Kidney epithelial cell (primary cell): ENCODE results near the gene MCTP1. TPM values are rescaled to one million over a fixed set of nuclear protein-coding genes. Genes with fewer than 3 reads are reported as not detected.

Source experiments
- DNase-seq: peaks from one replicate; pipeline ENCODE4 v3.0.0-alpha.2; 2010; ENCODE audit warnings: low read depth
- H3K27me3 ChIP-seq: 2 replicates; pipeline ENCODE4 v1.6.0; 2011; ENCODE audit warnings: low read length; ENCODE audit not compliant: control insufficient read depth, insufficient read depth
- H3K36me3 ChIP-seq: 2 replicates; pipeline ENCODE4 v1.5.1; 2011; ENCODE audit warnings: low read length; ENCODE audit not compliant: control insufficient read depth, insufficient read depth
- H3K4me3 ChIP-seq: 2 replicates; pipeline ENCODE4 v1.5.1; 2011; ENCODE audit warnings: low read depth, mild to moderate bottlenecking, control low read depth, low read length
- CTCF ChIP-seq: IDR thresholded peaks from 2 replicates; pipeline ENCODE4 v1.5.1; 2011; ENCODE audit warnings: mild to moderate bottlenecking, moderate library complexity, low read length, control low read depth, inconsistent platforms; ENCODE audit not compliant: insufficient read depth, poor library complexity, severe bottlenecking
- total RNA-seq: library from RNA; depleted of rRNA; stranded (reverse); fragments of >200 nt; gene quantifications from 2 replicates; pipeline ENCODE4 v1.2.3, GENCODE V29; 2015

The MCTP1 gene
- total RNA-seq, 1 donor from 2014 or later: 12.9 TPM

GRCh38 chr5:95251185-95251584, 33.7 kb downstream of the MCTP1 start:
- no peak for TF ChIP-seq CTCF
- Histone ChIP-seq H3K27me3 (no peaks in the 10 kb centered on the region), H3K36me3 (no peaks in the 10 kb centered on the region), H3K4me3 (no peak overlapping the region)
- DNase-seq: no peak

- TF ChIP-seq CTCF: no peak
- DNase-seq: no peak
- no peaks in the 10 kb centered on the region for H3K27me3 ChIP-seq
- no peaks in the 10 kb centered on the region for H3K36me3 ChIP-seq
- no peak overlapping the region for H3K4me3 ChIP-seq
Observed at GRCh38 chr5:95244479-95244878, 40.4 kb downstream of the MCTP1 start.

- TF ChIP-seq CTCF: no peak
- Histone ChIP-seq H3K36me3 (no peaks in the 10 kb centered on the region), H3K27me3 (no peaks in the 10 kb centered on the region), H3K4me3 (no peak overlapping the region)
- no peak for DNase-seq
Observed at GRCh38 chr5:95241635-95242034, 43.3 kb downstream of the MCTP1 start.

- Histone ChIP-seq H3K4me3 (no peak overlapping the region), H3K36me3 (no peaks in the 10 kb centered on the region), H3K27me3 (no peaks in the 10 kb centered on the region)
- no peak for TF ChIP-seq CTCF
- no peak for DNase-seq
Observed at GRCh38 chr5:95241161-95241560, 43.7 kb downstream of the MCTP1 start.

GRCh38 chr5:95238560-95239325, 46.2 kb downstream of the MCTP1 start:
- Histone ChIP-seq H3K36me3 (no peaks in the 10 kb centered on the region), H3K27me3 (no peaks in the 10 kb centered on the region), H3K4me3 (no peak overlapping the region)
- no peak for DNase-seq
- TF ChIP-seq CTCF: no peak

GRCh38 chr5:95237324-95237723, 47.6 kb downstream of the MCTP1 start:
- Histone ChIP-seq H3K27me3 (no peaks in the 10 kb centered on the region), H3K36me3 (no peaks in the 10 kb centered on the region), H3K4me3 (no peak overlapping the region)
- no peak for DNase-seq
- TF ChIP-seq CTCF: no peak
